Kidney (tissue), 14 donors: Measurements from ENCODE around the gene IGFBP6. TPM values are rescaled to one million over a fixed set of nuclear protein-coding genes. Genes with fewer than 3 reads are reported as not detected.

Experiments used
- DNase-seq, 5 donors: peaks; one replicate each; pipeline ENCODE4 v3.0.0-alpha.2; 2013 to 2020
- FAIRE-seq: peaks from 2 replicates; lab custom pipeline; 2012; peaks lifted over from hg19 to GRCh38; lab: Jason Lieb, UNC
- H3K27ac ChIP-seq, 2 donors: one replicate each; pipeline ENCODE4 v1.7.0; 2013; ENCODE audit warnings: low read depth in 2 of 2, low read length in 2 of 2, inconsistent platforms in 1 of 2
- H3K27me3 ChIP-seq: one replicate; pipeline ENCODE4 v1.7.1; 2013; ENCODE audit warnings: low read length, inconsistent platforms; ENCODE audit not compliant: control insufficient read depth, insufficient read depth
- H3K36me3 ChIP-seq, 3 donors: one replicate each; pipeline versions ENCODE4 v1.7.0 to v1.7.1; 2013; ENCODE audit warnings: low read length in 3 of 3, control low read depth in 1 of 3, inconsistent platforms in 1 of 3; ENCODE audit not compliant: insufficient read depth in 3 of 3, control insufficient read depth in 2 of 3
- H3K4me1 ChIP-seq, 3 donors: one replicate each; pipeline versions ENCODE4 v1.7.0 to v1.7.1; 2013; ENCODE audit warnings: low read length in 3 of 3, inconsistent platforms in 1 of 3, low read depth in 1 of 3; ENCODE audit not compliant: control insufficient read depth in 2 of 3, insufficient read depth in 2 of 3
- H3K4me3 ChIP-seq, 3 donors: one replicate each; pipeline versions ENCODE4 v1.7.0 to v1.8.1; 2013; ENCODE audit warnings: low read length in 3 of 3, control low read depth in 1 of 3, inconsistent platforms in 1 of 3
- H3K9ac ChIP-seq, 3 donors: one replicate each; pipeline versions ENCODE4 v1.7.0 to v1.7.1; 2013; ENCODE audit warnings: low read length in 3 of 3, control low read depth in 1 of 3, inconsistent platforms in 1 of 3
- H3K9me3 ChIP-seq, 3 donors: one replicate each; pipeline versions ENCODE4 v1.7.0 to v1.7.1; 2013; ENCODE audit warnings: low read length in 3 of 3, control low read depth in 1 of 3, inconsistent platforms in 1 of 3; ENCODE audit not compliant: control insufficient read depth in 2 of 3, insufficient read depth in 1 of 3
- CTCF ChIP-seq: IDR thresholded peaks from 3 replicates; pipeline ENCODE4 v1.5.1; 2012; ENCODE audit warnings: mild to moderate bottlenecking, moderate library complexity, borderline replicate concordance; ENCODE audit not compliant: insufficient read depth; ENCODE audit errors: extremely low read depth
- intact Hi-C: fragments of 100-400 bp; cut with DNase I; formaldehyde crosslinking; loops from one replicate; pipeline ENCODE4 v1.11.1; 2022
- polyA plus RNA-seq: library from polyadenylated mRNA; stranded (reverse); fragments of 350-450 nt; fragmentation: Illumina TruSeq; extraction: RNeasy Lipid Tissue Mini Kit (QIAGEN cat#74804); gene quantifications from one replicate; pipeline ENCODE4 v1.2.3, GENCODE V29; 2014; ENCODE audit warnings: low read depth, low replicate concordance; ENCODE audit not compliant: insufficient read depth
- total RNA-seq: library from RNA; stranded (reverse); fragmentation: NEBNext Ultra II Directional; extraction: Animal tissue kit (Norgen Biotek cat#: 25700); gene quantifications from one replicate; pipeline ENCODE4 v1.2.1, GENCODE V29; 2021
- donor health status: control.
- donor health status: control.
- donor health status: control.
- donor health status: control.
- donor health status: control.
- donor health status: DM: yes; HTN: yes; CAD: no.
- donor health status: Normal renal cell carcinoma (clear cell type).

IGFBP6 gene
- total and polyA plus RNA-seq, 2 donors from 2014 or later = 57.3 to 203 TPM

GRCh38 chr12:53096089-53096741 is 1.3 kb upstream of the IGFBP6 start:
- Histone ChIP-seq H3K36me3 (no peaks in the 10 kb centered on the region), H3K9ac (no peak overlapping the region), H3K9me3 (no peaks in the 10 kb centered on the region), H3K4me3 (peak overlapping the region in 1 of 3 donors; percentile 71), H3K4me1 (peaks cover 4 to 20% (median 15%) of the 10 kb centered on the region in 3 donors), H3K27me3 (no peaks in the 10 kb centered on the region), H3K27ac (no peak overlapping the region)
- intact Hi-C loops = no loop called here
- TF ChIP-seq CTCF = no peak
- FAIRE-seq (no peak), DNase-seq (peak in 2 of 5 donors; percentile 54 to 94)

GRCh38 chr12:53096759-53097158 is 708 bp upstream of the IGFBP6 start:
- peaks cover 4 to 20% (median 15%) of the 10 kb centered on the region in 3 donors for H3K4me1 ChIP-seq
- H3K36me3 ChIP-seq = no peaks in the 10 kb centered on the region
- H3K27ac ChIP-seq = peak overlapping the region; percentile 66 to 81
- peak in 1 of 5 donors; percentile 25 for DNase-seq
- no peaks in the 10 kb centered on the region for H3K9me3 ChIP-seq
- no peak for FAIRE-seq
- H3K27me3 ChIP-seq = no peaks in the 10 kb centered on the region
- peak overlapping the region in 2 of 3 donors; percentile 64 to 71 for H3K4me3 ChIP-seq
- H3K9ac ChIP-seq = peak overlapping the region in 2 of 3 donors; percentile 55 to 65
- no peak for TF ChIP-seq CTCF
- intact Hi-C loops = no loop called here

- H3K27me3 ChIP-seq = no peaks in the 10 kb centered on the region
- no peaks in the 10 kb centered on the region for H3K36me3 ChIP-seq
- DNase-seq (peak in 2 of 5 donors; percentile 48 to 78), FAIRE-seq (no peak)
- intact Hi-C loops = no loop called here
- H3K4me3 ChIP-seq = peak overlapping the region; percentile 42 to 71 (median 64)
- no peaks in the 10 kb centered on the region for H3K9me3 ChIP-seq
- H3K4me1 ChIP-seq = peaks cover 4 to 24% (median 18%) of the 10 kb centered on the region in 3 donors
- H3K27ac ChIP-seq = peak overlapping the region; percentile 66 to 81
- no peak for TF ChIP-seq CTCF
- H3K9ac ChIP-seq = peak overlapping the region in 2 of 3 donors; percentile 55 to 65
Observed at GRCh38 chr12:53097207-53097563, 282 bp upstream of the IGFBP6 start.
